Transverse colon (tissue), 4 donors: ENCODE data around the gene POC5. TPM values are rescaled to one million over a fixed set of nuclear protein-coding genes. Genes with fewer than 3 reads are reported as not detected.
A peak's percentile ranks its signal among the peaks of the same experiment; 100 is the strongest.

Experiments
- DNase-seq: peaks from one replicate; pipeline ENCODE4 v3.0.0-alpha.2; 2019
- H3K27ac ChIP-seq, 4 donors: fragments of 200-600 bp; sonication (generic); 2 replicates each; pipeline ENCODE4 v1.5.1; 2016 to 2018; ENCODE audit warnings: inconsistent platforms in 4 of 4
- H3K27me3 ChIP-seq: fragments of 200-600 bp; sonication (generic); 2 replicates; pipeline ENCODE4 v1.5.1; 2017; ENCODE audit warnings: inconsistent platforms
- H3K36me3 ChIP-seq, 4 donors: fragments of 200-600 bp; sonication (generic); 2 replicates each; pipeline ENCODE4 v1.5.1; 2017 to 2019; ENCODE audit warnings: inconsistent platforms in 4 of 4
- H3K4me1 ChIP-seq, 4 donors: fragments of 200-600 bp; sonication (generic); 2 replicates each; pipeline ENCODE4 v1.5.1; 2017 to 2020; ENCODE audit warnings: inconsistent platforms in 4 of 4
- H3K4me3 ChIP-seq, 4 donors: fragments of 200-600 bp; sonication (generic); 1 replicate in 1 of 4; 2 replicates in 3 of 4; pipeline versions ENCODE4 v1.5.1 to v1.6.1; 2017 to 2019; ENCODE audit warnings: inconsistent platforms in 4 of 4
- H3K9me3 ChIP-seq, 2 donors: fragments of 200-600 bp; sonication (generic); 2 replicates each; pipeline ENCODE4 v1.5.1; 2017 to 2019; ENCODE audit warnings: inconsistent platforms in 2 of 2
- CTCF ChIP-seq, 5 experiments: fragments of 200-600 bp in 3 of 5; fragments of 450-650 bp in 2 of 5; sonication (generic) in 3 of 5; IDR thresholded peaks; 1 replicate in 2 of 5; 2 replicates in 3 of 5; pipeline ENCODE4 v1.5.1; 2016 to 2017; ENCODE audit warnings: antibody characterized with exemption in 5 of 5, inconsistent platforms in 3 of 5, mild to moderate bottlenecking in 2 of 5, moderate library complexity in 1 of 5
- EP300 ChIP-seq: sonication (generic); formaldehyde crosslinking; IDR thresholded peaks from one replicate; pipeline ENCODE4 v1.6.1; 2017; ENCODE audit warnings: antibody characterized with exemption, low read depth
- POLR2A ChIP-seq: fragments of 450-650 bp; IDR thresholded peaks from one replicate; pipeline ENCODE4 v1.6.1; 2016; ENCODE audit warnings: antibody characterized with exemption, mild to moderate bottlenecking, moderate library complexity
- POLR2AphosphoS5 ChIP-seq, 3 donors: sonication (generic); formaldehyde crosslinking; IDR thresholded peaks; one replicate each; pipeline ENCODE4 v1.6.1; 2016; ENCODE audit warnings: antibody characterized with exemption in 3 of 3
- WGBS, 2 donors: methylation state at CpG; one replicate each; pipeline ENCODE4 v1.1.5; 2018; ENCODE audit warnings: low coverage in 1 of 2; 5-methylcytosine and 5-hydroxymethylcytosine counted together
- in situ Hi-C, 4 donors: fragments of 200-750 bp; cut with MboI; loops; one replicate each; pipeline versions ENCODE4 v1.15.0 to v1.15.1; 2017; ENCODE audit warnings: low sequenced_read_pairs in 3 of 4, low pct_ligation_motif_present in 1 of 4, low pct_unique_long_range_greater_than_20kb in 1 of 4
- intact Hi-C: fragments of 100-400 bp; cut with DNase I; formaldehyde crosslinking; loops from one replicate; pipeline ENCODE4 v1.15.1; 2023; ENCODE audit warnings: low total_unique reads
- total RNA-seq, 4 donors: library from RNA; depleted of rRNA; stranded (reverse); fragments of >200 nt; gene quantifications; one replicate each; pipeline ENCODE4 v1.1.0, GENCODE V29; 2016

The POC5 gene
- total RNA-seq, 4 donors from 2014 or later, result 5.8 to 13.5 (median 11.1) TPM

GRCh38 chr5:75753182-75753581 lies 35.9 kb upstream of the POC5 start:
- Histone ChIP-seq H3K4me3 (no peak overlapping the region), H3K9me3 (no peaks in the 10 kb centered on the region), H3K27me3 (peaks cover 11% of the 10 kb centered on the region), H3K36me3 (no peaks in the 10 kb centered on the region), H3K4me1 (no peaks in the 10 kb centered on the region), H3K27ac (no peak overlapping the region)
- in situ Hi-C loops (no loop called here), intact Hi-C loops (no loop called here)
- 77% methylated on average over 4 of the region's 4 CpGs; no CpG with 5 or more reads in 1 of the 2 donors for WGBS, 2 donors
- DNase-seq, result no peak
- TF ChIP-seq POLR2A (no peak), POLR2AphosphoS5 (IDR thresholded peaks at IDR 0.05) (no peak), CTCF (IDR thresholded peaks at IDR 0.05) (no peak), EP300 (no peak)

GRCh38 chr5:75744355-75744754 lies 27.1 kb upstream of the POC5 start:
- in situ Hi-C loops (loop anchor here in 1 of 4 donors (25.0 kb wide), 1 partner anchor 518 kb away; no protein-coding TSS in a partner anchor), intact Hi-C loops (no loop called here)
- whole genome bisulfite sequencing, 2 donors, result 85 to 93% methylated on average over 2 to 3 of the region's 3 CpGs
- DNase-seq, result no peak
- no peaks in the 10 kb centered on the region for H3K9me3 ChIP-seq
- TF ChIP-seq POLR2A (no peak), POLR2AphosphoS5 (IDR thresholded peaks at IDR 0.05) (no peak), EP300 (no peak), CTCF (IDR thresholded peaks at IDR 0.05) (no peak)
- H3K36me3 ChIP-seq, result no peaks in the 10 kb centered on the region
- no peaks in the 10 kb centered on the region for H3K27me3 ChIP-seq
- H3K27ac ChIP-seq, result no peak overlapping the region
- no peaks in the 10 kb centered on the region for H3K4me1 ChIP-seq
- H3K4me3 ChIP-seq, result no peak overlapping the region

DNA sequence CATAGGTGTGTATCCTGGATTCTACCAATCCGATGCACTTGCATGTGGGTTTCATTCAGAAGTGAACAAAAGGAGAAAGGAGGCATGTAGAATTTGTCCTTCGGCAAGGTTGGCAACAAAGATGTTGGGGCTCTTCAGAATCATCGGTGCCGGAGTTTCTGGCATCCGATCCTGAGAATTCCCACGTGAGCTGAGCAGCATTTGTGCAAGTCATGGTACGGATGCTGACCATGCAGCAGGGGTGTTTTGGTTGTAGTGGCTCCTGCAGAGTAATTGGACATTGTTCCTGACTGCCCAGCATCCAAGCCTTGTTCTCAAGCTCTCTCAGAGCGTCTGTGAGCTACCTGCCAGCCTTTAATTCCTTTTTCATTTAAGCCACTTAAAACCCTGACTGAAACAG lies 19.0 kb upstream of the POC5 start:
- Histone ChIP-seq H3K4me1 (no peaks in the 10 kb centered on the region), H3K4me3 (no peak overlapping the region), H3K27ac (no peak overlapping the region), H3K27me3 (no peaks in the 10 kb centered on the region), H3K9me3 (no peaks in the 10 kb centered on the region), H3K36me3 (no peaks in the 10 kb centered on the region)
- in situ Hi-C loops, result loop anchor here in 1 of 4 donors (25.0 kb wide), 1 partner anchor 526 kb away; no protein-coding TSS in a partner anchor
- no peak for DNase-seq
- no peak for TF ChIP-seq POLR2A
- no peak for TF ChIP-seq EP300
- no peak for TF ChIP-seq POLR2AphosphoS5 (IDR thresholded peaks at IDR 0.05)
- no peak for TF ChIP-seq CTCF (IDR thresholded peaks at IDR 0.05)
- 87 to 94% methylated on average over 7 to 8 of the region's 8 CpGs for WGBS, 2 donors
- intact Hi-C loops, result no loop called here

DNA sequence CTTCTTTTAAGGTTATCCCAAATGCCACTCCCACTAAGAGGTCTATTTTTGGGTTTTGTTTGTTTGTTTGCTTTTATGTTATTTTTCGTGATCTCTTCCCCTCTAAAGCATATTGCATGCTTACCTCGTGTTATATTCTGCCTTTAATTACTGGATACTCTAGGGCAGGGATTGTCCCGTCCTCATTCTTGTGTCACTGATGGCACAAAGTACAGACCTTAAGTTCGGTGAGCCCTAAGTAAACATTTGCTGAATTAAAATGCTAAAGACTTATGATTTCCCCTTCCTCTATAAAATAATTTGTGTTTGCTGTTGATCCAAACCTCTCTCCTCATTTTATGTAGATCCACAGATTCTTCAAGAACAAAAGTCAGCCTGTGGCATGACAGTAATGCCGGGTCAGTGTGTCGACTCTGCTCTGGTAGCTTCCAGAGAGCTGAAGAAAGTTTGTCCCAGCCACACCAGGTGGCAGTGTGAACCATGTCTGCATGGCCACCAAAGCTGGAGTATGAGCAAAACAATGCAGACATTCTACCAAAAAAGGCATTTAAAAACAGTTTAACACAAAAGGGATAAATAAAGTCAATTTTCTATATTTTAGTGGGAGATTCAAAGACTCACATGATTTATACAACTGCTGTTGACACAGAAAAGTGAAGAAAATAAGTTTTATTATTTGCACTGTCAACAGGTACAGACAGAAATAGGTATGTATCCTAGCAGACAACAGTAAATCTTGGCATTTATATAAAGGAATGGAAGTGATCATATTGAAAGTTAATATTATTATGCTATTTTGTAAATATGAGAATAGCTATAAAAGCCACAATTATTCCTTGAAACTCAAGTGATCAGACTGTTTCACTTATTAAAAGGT lies 17.9 kb upstream of the POC5 start:
- in situ Hi-C loops (loop anchor here in 1 of 4 donors (25.0 kb wide), 1 partner anchor 527 kb away; no protein-coding TSS in a partner anchor), intact Hi-C loops (no loop called here)
- Histone ChIP-seq H3K4me3 (no peak overlapping the region), H3K36me3 (no peaks in the 10 kb centered on the region), H3K27ac (no peak overlapping the region), H3K9me3 (no peaks in the 10 kb centered on the region), H3K27me3 (no peaks in the 10 kb centered on the region), H3K4me1 (no peaks in the 10 kb centered on the region)
- TF ChIP-seq CTCF (IDR thresholded peaks at IDR 0.05) (peak in 4 of 5 experiments; percentile 21 to 43 (median 40)), POLR2A (no peak), EP300 (no peak)
- 26 to 33% methylated on average over 3 to 6 of the region's 6 CpGs for WGBS, 2 donors
- peak; percentile 44 for DNase-seq
